Stimulated activated naive B cell treated with anti-CD40 and anti-IgM and Interleukin-4, amounts not matched to agents 10 μg/mL and 1 μg/mL and 100 μg/mL, for 72 hours (primary cell): ENCODE measurements around the gene CCNJ.
A peak's percentile ranks its signal among the peaks of the same experiment; 100 is the strongest.

ENCODE experiments used
- ATAC-seq, 2 donors: fragments of 150-1000 bp; cut with Tn5 transposase; replicated peaks; 2 replicates each; pipeline ENCODE4 v1.10.0; 2021; ENCODE audit warnings: moderate library complexity in 1 of 2
- DNase-seq: peaks from one replicate; pipeline ENCODE4 v3.0.0; 2021
- H3K27ac Mint-ChIP-seq: one replicate; pipeline ENCODE4 v1.8.0; 2022; ENCODE audit warnings: mild to moderate bottlenecking, mixed read lengths
- H3K27me3 Mint-ChIP-seq, 2 donors: one replicate each; pipeline ENCODE4 v1.8.0; 2022; ENCODE audit warnings: mixed read lengths in 2 of 2
- H3K36me3 Mint-ChIP-seq, 2 donors: one replicate each; pipeline ENCODE4 v1.8.0; 2022; ENCODE audit warnings: mixed read lengths in 2 of 2, mild to moderate bottlenecking in 1 of 2
- H3K4me1 Mint-ChIP-seq, 2 donors: one replicate each; pipeline ENCODE4 v1.8.0; 2022; ENCODE audit warnings: mixed read lengths in 2 of 2, mild to moderate bottlenecking in 1 of 2
- H3K4me3 Mint-ChIP-seq, 2 donors: one replicate each; pipeline ENCODE4 v1.8.0; 2022; ENCODE audit warnings: mild to moderate bottlenecking in 2 of 2, mixed read lengths in 2 of 2, moderate library complexity in 1 of 2
- H3K9me3 Mint-ChIP-seq, 2 donors: one replicate each; pipeline ENCODE4 v1.8.0; 2022; ENCODE audit warnings: mixed read lengths in 2 of 2, mild to moderate bottlenecking in 1 of 2

Gene CCNJ

GRCh38 chr10:96082748-96083147, 39.4 kb downstream of the CCNJ start:
- Mint-ChIP-seq H3K4me3 (no peak overlapping the region), H3K27ac (no peak overlapping the region), H3K27me3 (no peaks in the 10 kb centered on the region), H3K4me1 (peaks cover 0 to 2% of the 10 kb centered on the region in 2 donors), H3K36me3 (peaks cover 26 to 54% of the 10 kb centered on the region in 2 donors), H3K9me3 (no peaks in the 10 kb centered on the region)
- no peak for ATAC-seq
- no peak for DNase-seq

- peaks cover 24% of the 10 kb centered on the region in 2 donors for H3K27me3 Mint-ChIP-seq
- peaks cover 0 to 2% of the 10 kb centered on the region in 2 donors for H3K4me1 Mint-ChIP-seq
- H3K36me3 Mint-ChIP-seq, result peaks cover 14 to 21% of the 10 kb centered on the region in 2 donors
- no peak for DNase-seq
- peaks cover 0 to 2% of the 10 kb centered on the region in 2 donors for H3K9me3 Mint-ChIP-seq
- no peak for ATAC-seq
- peak overlapping the region; percentile 84 to 90 for H3K4me3 Mint-ChIP-seq
- no peak overlapping the region for H3K27ac Mint-ChIP-seq
These were observed 45.7 kb downstream of the CCNJ start for GRCh38 chr10:96089116-96089515.

- Mint-ChIP-seq H3K9me3 (peaks cover 0 to 2% of the 10 kb centered on the region in 2 donors), H3K27ac (peak overlapping the region; percentile 99), H3K36me3 (peaks cover 12 to 15% of the 10 kb centered on the region in 2 donors), H3K4me3 (peak overlapping the region; percentile 84 to 90), H3K27me3 (peaks cover 24 to 29% of the 10 kb centered on the region in 2 donors), H3K4me1 (peaks cover 0 to 2% of the 10 kb centered on the region in 2 donors)
- ATAC-seq (peak; percentile 93), DNase-seq (peak; percentile 94)
These were observed 46.5 kb downstream of the CCNJ start for GRCh38 chr10:96089670-96090462.

- peak overlapping the region; percentile 99 for H3K27ac Mint-ChIP-seq
- peaks cover 0 to 2% of the 10 kb centered on the region in 2 donors for H3K9me3 Mint-ChIP-seq
- peaks cover 0 to 2% of the 10 kb centered on the region in 2 donors for H3K4me1 Mint-ChIP-seq
- peaks cover 29 to 34% of the 10 kb centered on the region in 2 donors for H3K27me3 Mint-ChIP-seq
- ATAC-seq (no peak), DNase-seq (no peak)
- peaks cover 12 to 15% of the 10 kb centered on the region in 2 donors for H3K36me3 Mint-ChIP-seq
- peak overlapping the region; percentile 84 to 90 for H3K4me3 Mint-ChIP-seq
These were observed 47.0 kb downstream of the CCNJ start for GRCh38 chr10:96090463-96090800.

GRCh38 chr10:96092999-96093767, 49.8 kb downstream of the CCNJ start:
- H3K4me3 Mint-ChIP-seq, result no peak overlapping the region
- peaks cover 39 to 54% of the 10 kb centered on the region in 2 donors for H3K27me3 Mint-ChIP-seq
- no peak overlapping the region for H3K27ac Mint-ChIP-seq
- DNase-seq, result no peak
- H3K9me3 Mint-ChIP-seq, result peaks cover 0 to 4% of the 10 kb centered on the region in 2 donors
- H3K4me1 Mint-ChIP-seq, result peaks cover 4 to 6% of the 10 kb centered on the region in 2 donors
- ATAC-seq, result no peak
- H3K36me3 Mint-ChIP-seq, result peaks cover 7 to 8% of the 10 kb centered on the region in 2 donors

- no peak overlapping the region for H3K4me3 Mint-ChIP-seq
- H3K27me3 Mint-ChIP-seq, result peaks cover 45 to 61% of the 10 kb centered on the region in 2 donors
- no peak for ATAC-seq
- DNase-seq, result no peak
- no peak overlapping the region for H3K27ac Mint-ChIP-seq
- peaks cover 0 to 4% of the 10 kb centered on the region in 2 donors for H3K9me3 Mint-ChIP-seq
- peaks cover 4 to 6% of the 10 kb centered on the region in 2 donors for H3K4me1 Mint-ChIP-seq
- peaks cover 7 to 8% of the 10 kb centered on the region in 2 donors for H3K36me3 Mint-ChIP-seq
These were observed 50.6 kb downstream of the CCNJ start for GRCh38 chr10:96093948-96094347.

- Mint-ChIP-seq H3K4me3 (no peak overlapping the region), H3K36me3 (peaks cover 3% of the 10 kb centered on the region in 2 donors), H3K27ac (no peak overlapping the region), H3K9me3 (peaks cover 0 to 5% of the 10 kb centered on the region in 2 donors), H3K4me1 (peaks cover 2 to 6% of the 10 kb centered on the region in 2 donors), H3K27me3 (peaks cover 62 to 85% of the 10 kb centered on the region in 2 donors)
- DNase-seq (no peak), ATAC-seq (no peak)
These were observed 53.6 kb downstream of the CCNJ start for GRCh38 chr10:96096958-96097357.

- Mint-ChIP-seq H3K36me3 (no peaks in the 10 kb centered on the region), H3K4me1 (peaks cover 2 to 6% of the 10 kb centered on the region in 2 donors), H3K27ac (no peak overlapping the region), H3K9me3 (peaks cover 0 to 5% of the 10 kb centered on the region in 2 donors), H3K4me3 (no peak overlapping the region), H3K27me3 (peaks cover 57 to 76% of the 10 kb centered on the region in 2 donors)
- DNase-seq, result no peak
- ATAC-seq, result no peak
These were observed 54.5 kb downstream of the CCNJ start for GRCh38 chr10:96097865-96098264.

- Mint-ChIP-seq H3K27me3 (peaks cover 57 to 77% of the 10 kb centered on the region in 2 donors), H3K4me1 (no peaks in the 10 kb centered on the region), H3K4me3 (no peak overlapping the region), H3K27ac (no peak overlapping the region), H3K36me3 (peaks cover 10% of the 10 kb centered on the region in 2 donors), H3K9me3 (peaks cover 5 to 10% of the 10 kb centered on the region in 2 donors)
- no peak for DNase-seq
- no peak for ATAC-seq
These were observed 64.2 kb downstream of the CCNJ start for GRCh38 chr10:96107623-96108038.
